Lower leg skin (tissue), 4 donors: ENCODE results near the gene ZFAND3. TPM values are rescaled to one million over a fixed set of nuclear protein-coding genes. Genes with fewer than 3 reads are reported as not detected.
"Not testable (repeated sequence)": the region's sequence is repeated elsewhere in the genome, so short reads cannot be mapped to it uniquely, and the experiment has no call there.

Experiments
- DNase-seq, 2 donors: peaks; one replicate each; pipeline ENCODE4 v3.0.0-alpha.2; 2019; ENCODE audit warnings: low spot score in 2 of 2
- H3K4me3 ChIP-seq: fragments of 200-600 bp; sonication (generic); 2 replicates; pipeline ENCODE4 v1.5.1; 2017; ENCODE audit warnings: mild to moderate bottlenecking, low read depth; ENCODE audit not compliant: poor library complexity, severe bottlenecking
- CTCF ChIP-seq, 3 donors: fragments of 450-650 bp; IDR thresholded peaks; one replicate each; pipeline ENCODE4 v1.5.1; 2016; ENCODE audit warnings: antibody characterized with exemption in 3 of 3, mild to moderate bottlenecking in 3 of 3, moderate library complexity in 2 of 3
- POLR2A ChIP-seq, 2 donors: fragments of 450-650 bp; IDR thresholded peaks; one replicate each; pipeline ENCODE4 v1.6.1; 2016 to 2017; ENCODE audit warnings: antibody characterized with exemption in 2 of 2, mild to moderate bottlenecking in 1 of 2, moderate library complexity in 1 of 2
- WGBS, 2 donors: methylation state at CpG; one replicate each; pipeline ENCODE4 v1.1.5; 2018; 5-methylcytosine and 5-hydroxymethylcytosine counted together
- intact Hi-C: fragments of 100-400 bp; cut with DNase I; formaldehyde crosslinking; loops from one replicate; pipeline ENCODE4 v1.15.0; 2023; ENCODE audit warnings: low total_unique reads
- total RNA-seq, 4 donors: library from RNA; depleted of rRNA; stranded (reverse); fragments of >200 nt; gene quantifications; one replicate each; pipeline ENCODE4 v1.1.0, GENCODE V29; 2016

The ZFAND3 gene
- total RNA-seq, 4 donors from 2014 or later, result 26.3 to 40.8 (median 30.3) TPM

GRCh38 chr6:38117281-38117680 lies 297.8 kb downstream of the ZFAND3 start:
- WGBS, 2 donors, result 71% methylated on average over 1 of the region's 1 CpG
- H3K4me3 ChIP-seq, result no peak overlapping the region
- TF ChIP-seq POLR2A (IDR thresholded peaks at IDR 0.05) (no peak), CTCF (IDR thresholded peaks at IDR 0.05) (no peak)
- no peak for DNase-seq
- intact Hi-C loops, result no loop called here

GRCh38 chr6:38118791-38119365 lies 299.4 kb downstream of the ZFAND3 start:
- TF ChIP-seq CTCF (IDR thresholded peaks at IDR 0.05) (no peak), POLR2A (IDR thresholded peaks at IDR 0.05) (no peak)
- intact Hi-C loops, result no loop called here
- H3K4me3 ChIP-seq, result no peak overlapping the region
- DNase-seq, result no peak
- WGBS, 2 donors, result 50 to 59% methylated on average over 2 of the region's 2 CpGs

- TF ChIP-seq CTCF (IDR thresholded peaks at IDR 0.05) (no peak), POLR2A (IDR thresholded peaks at IDR 0.05) (no peak)
- intact Hi-C loops, result no loop called here
- no peak for DNase-seq
- 73 to 74% methylated on average over 6 of the region's 6 CpGs for WGBS, 2 donors
- H3K4me3 ChIP-seq, result no peak overlapping the region
Measured at GRCh38 chr6:38119516-38119915, 300.0 kb downstream of the ZFAND3 start.

GRCh38 chr6:38124224-38124926 lies 304.8 kb downstream of the ZFAND3 start:
- not testable (repeated sequence) for DNase-seq

GRCh38 chr6:38127284-38127683 lies 307.8 kb downstream of the ZFAND3 start:
- no peak for DNase-seq
- WGBS, 2 donors, result 92 to 99% methylated on average over 4 of the region's 4 CpGs
- no peak overlapping the region for H3K4me3 ChIP-seq
- intact Hi-C loops, result no loop called here
- no peak for TF ChIP-seq POLR2A (IDR thresholded peaks at IDR 0.05)
- no peak for TF ChIP-seq CTCF (IDR thresholded peaks at IDR 0.05)

More at GRCh38 chr6:38124224-38124926, 304.8 kb downstream of the ZFAND3 start:
- intact Hi-C loops, H3K4me3 ChIP-seq: not testable (repeated sequence)
- 98% methylated on average over 26 to 28 of the region's 40 CpGs for WGBS, 2 donors

- no peak overlapping the region for H3K4me3 ChIP-seq
- intact Hi-C loops, result no loop called here
- TF ChIP-seq POLR2A (IDR thresholded peaks at IDR 0.05) (no peak), CTCF (IDR thresholded peaks at IDR 0.05) (no peak)
- DNase-seq, result no peak
Measured at GRCh38 chr6:38131527-38131965, 312.0 kb downstream of the ZFAND3 start.
